Measurements from ENCODE around the gene IMPA2. TPM values are rescaled to one million over a fixed set of nuclear protein-coding genes. Genes with fewer than 3 reads are reported as not detected.

The IMPA2 gene
- total and polyA plus RNA-seq, 2 of the 8 experiments (the other 6 are each of a cell fraction or from before 2014, with no cell fraction given): 102 to 140 TPM

- Histone ChIP-seq H3K9ac (replicated peaks in 1 of 4; ENCODE audit: extremely low read depth in 1 of 4, low read depth in 3 of 4, low read length in 3 of 4) (no peak overlapping the region), H2BK5ac (ENCODE audit: low read depth, low read length) (no peak overlapping the region), H3K9me3 (ENCODE audit: insufficient read depth in 2 of 2, low read depth in 1 of 2, low read length in 1 of 2) (no peaks in the 10 kb centered on the region), H2AFZ (ENCODE audit: low read length) (no peak overlapping the region; the same call in 1 of the 2 replicates), H3K27ac (ENCODE audit: low read depth, low read length) (no peak overlapping the region), H2BK15ac (ENCODE audit: low read length) (no peak overlapping the region), H4K8ac (ENCODE audit: extremely low read depth, insufficient read depth, low read length) (no peak overlapping the region), H3K4me3 (ENCODE audit: extremely low read depth in 1 of 4, insufficient read depth in 2 of 4, low read depth in 3 of 4, low read length in 4 of 4) (no peak overlapping the region), H2BK20ac (ENCODE audit: low read length) (no peak overlapping the region), H3K79me1 (ENCODE audit: low read depth, low read length) (no peaks in the 10 kb centered on the region), H2BK12ac (ENCODE audit: low read depth, low read length) (no peak overlapping the region), H3K4me2 (ENCODE audit: insufficient read depth in 1 of 2, low read depth in 2 of 2, low read length in 2 of 2) (no peak overlapping the region), H4K91ac (replicated peaks; ENCODE audit: insufficient read length, low read length) (no peak overlapping the region), H3K56ac (replicated peaks; ENCODE audit: insufficient read length, low read depth, low read length) (no peak overlapping the region), H3K14ac (ENCODE audit: insufficient read length) (no peak overlapping the region), H4K20me1 (replicated peaks in 1 of 2; ENCODE audit: control insufficient read depth in 1 of 2, insufficient read depth in 2 of 2, low read length in 2 of 2) (no peaks in the 10 kb centered on the region), H3K79me2 (ENCODE audit: control insufficient read depth in 1 of 2, insufficient read depth in 2 of 2, low read length in 2 of 2) (no peaks in the 10 kb centered on the region), H2BK120ac (replicated peaks; ENCODE audit: low read depth, low read length) (no peak overlapping the region), H3K18ac (ENCODE audit: extremely low read depth, low read length) (no peak overlapping the region), H3K23me2 (ENCODE audit: low read depth, low read length) (peaks cover under 1% of the 10 kb centered on the region; the same call in 1 of the 2 replicates), H3K4ac (replicated peaks; ENCODE audit: insufficient read length, low read depth, low read length) (no peak overlapping the region), H3K36me3 (ENCODE audit: control insufficient read depth in 2 of 4, insufficient read depth in 4 of 4, low read length in 3 of 4) (no peaks in the 10 kb centered on the region), H4K5ac (ENCODE audit: insufficient read length, low read depth, low read length) (no peak overlapping the region), H3K4me1 (replicated peaks in 1 of 4; ENCODE audit: control insufficient read depth in 3 of 4, insufficient read depth in 4 of 4, low read length in 3 of 4) (peaks cover 0 to 4% (median 0%) of the 10 kb centered on the region in 4 experiments; a peak in 1 of 7 replicates), H3K27me3 (replicated peaks in 1 of 4; ENCODE audit: control insufficient read depth in 3 of 4, extremely low read depth in 1 of 4, insufficient read depth in 3 of 4, low read length in 3 of 4) (peaks cover 0 to under 1% (median under 1%) of the 10 kb centered on the region in 4 experiments; a peak in 4 of 7 replicates), H2AK5ac (ENCODE audit: low read depth, low read length) (no peak overlapping the region), H3K23ac (ENCODE audit: insufficient read length) (no peak overlapping the region)
- CTCF ChIA-PET (ENCODE audit: partially characterized antibody): interaction anchor here (1.1 kb wide), 1 partner anchor 13 kb away, joined by 4 read pairs; no protein-coding TSS in a partner anchor
- FAIRE-seq: no peak
- DNase-seq (ENCODE audit: low read depth in 1 of 2, low spot score in 2 of 2): no peak
- POLR2A ChIA-PET (ENCODE audit: partially characterized antibody): interaction anchor here (0.6 kb wide), 1 partner anchor 41 kb away, joined by 3 read pairs; no protein-coding TSS in a partner anchor
- 91% methylated on average over 7 of the region's 7 CpGs; no CpG with 5 or more reads in 1 of the 2 experiments for whole genome bisulfite sequencing, 2 experiments (ENCODE audit: extremely low coverage in 1 of 2, insufficient coverage in 1 of 2, insufficient read length in 1 of 2, insufficient replicate concordance in 2 of 2, low coverage in 1 of 2, low lambda C conversion rate in 2 of 2, missing lambda C conversion rate in 1 of 2)
- no peak for TF ChIP-seq RFX5 (IDR thresholded peaks at IDR 0.05; ENCODE audit: borderline replicate concordance, low read depth, low read length)
- TF ChIP-seq CBX5 (IDR thresholded peaks at IDR 0.05; ENCODE audit: low read depth, low read length): no peak
- no peak for TF ChIP-seq SP4 (IDR thresholded peaks at IDR 0.05; ENCODE audit: low read length)
- TF ChIP-seq RBBP5 (IDR thresholded peaks at IDR 0.05; ENCODE audit: borderline replicate concordance, low read depth, low read length): no peak
- TF ChIP-seq POU5F1 (IDR thresholded peaks at IDR 0.05; ENCODE audit: low read depth, low read length): no peak
- TF ChIP-seq POLR2AphosphoS5 (IDR thresholded peaks at IDR 0.05; ENCODE audit: low read depth, low read length): no peak
- no peak for TF ChIP-seq NANOG (IDR thresholded peaks at IDR 0.05; ENCODE audit: insufficient read depth, low read depth, low read length, poor library complexity, severe bottlenecking)
- TF ChIP-seq ATF3 (IDR thresholded peaks at IDR 0.05; ENCODE audit: insufficient read depth, low read depth, low read length): no peak
- TF ChIP-seq SIRT6 (IDR thresholded peaks at IDR 0.05; ENCODE audit: low read length): no peak
- TF ChIP-seq BCL11A (IDR thresholded peaks at IDR 0.05; ENCODE audit: low read depth in 2 of 2, low read length in 2 of 2): no peak
- no peak for TF ChIP-seq HDAC6 (IDR thresholded peaks at IDR 0.05; ENCODE audit: low read depth, low read length)
- no peak for TF ChIP-seq TEAD4 (IDR thresholded peaks at IDR 0.05; ENCODE audit: low read depth, low read length)
- TF ChIP-seq EP300 (IDR thresholded peaks at IDR 0.05; ENCODE audit: borderline replicate concordance in 1 of 2, low read depth in 2 of 2, low read length in 2 of 2): no peak
Observed at GRCh38 chr18:12043811-12044210, 62.5 kb downstream of the IMPA2 start.

Data from H1 (cell line).